Gastrocnemius medialis (tissue), 4 donors: ENCODE measurements around the gene DSCAML1.

Experiments used
- CTCF ChIP-seq, 5 experiments: fragments of 450-650 bp in 3 of 5; fragments of 200-600 bp in 2 of 5; sonication (generic) in 2 of 5; IDR thresholded peaks in 4 of 5; conservative IDR thresholded peaks in 1 of 5; 1 replicate in 4 of 5; 2 replicates in 1 of 5; pipeline ENCODE4 v1.5.1; 2016 to 2019; ENCODE audit warnings: antibody characterized with exemption in 5 of 5, mild to moderate bottlenecking in 3 of 5, moderate library complexity in 3 of 5
- POLR2A ChIP-seq, 2 donors: fragments of 450-650 bp; IDR thresholded peaks; one replicate each; pipeline ENCODE4 v1.6.1; 2017; ENCODE audit warnings: antibody characterized with exemption in 2 of 2, mild to moderate bottlenecking in 2 of 2, moderate library complexity in 2 of 2

- no peak for TF ChIP-seq CTCF (IDR thresholded peaks at IDR 0.05 in 4 of 5, conservative IDR thresholded peaks at IDR 0.05 in 1 of 5)
- no peak for TF ChIP-seq POLR2A (IDR thresholded peaks at IDR 0.05)
Observed at GRCh38 chr11:117790279-117790678, 6.7 kb downstream of the DSCAML1 start.
